GM18519 (cell line): ENCODE measurements around the gene KNSTRN.

Experiments
- ATAC-seq: cut with Tn5 transposase; IDR thresholded peaks from one replicate; pipeline ENCODE4 v1.9.1; 2021; ENCODE audit warnings: mild to moderate bottlenecking, moderate library complexity; ENCODE audit not compliant: unreplicated experiment, low FRiP score

The KNSTRN gene

DNA sequence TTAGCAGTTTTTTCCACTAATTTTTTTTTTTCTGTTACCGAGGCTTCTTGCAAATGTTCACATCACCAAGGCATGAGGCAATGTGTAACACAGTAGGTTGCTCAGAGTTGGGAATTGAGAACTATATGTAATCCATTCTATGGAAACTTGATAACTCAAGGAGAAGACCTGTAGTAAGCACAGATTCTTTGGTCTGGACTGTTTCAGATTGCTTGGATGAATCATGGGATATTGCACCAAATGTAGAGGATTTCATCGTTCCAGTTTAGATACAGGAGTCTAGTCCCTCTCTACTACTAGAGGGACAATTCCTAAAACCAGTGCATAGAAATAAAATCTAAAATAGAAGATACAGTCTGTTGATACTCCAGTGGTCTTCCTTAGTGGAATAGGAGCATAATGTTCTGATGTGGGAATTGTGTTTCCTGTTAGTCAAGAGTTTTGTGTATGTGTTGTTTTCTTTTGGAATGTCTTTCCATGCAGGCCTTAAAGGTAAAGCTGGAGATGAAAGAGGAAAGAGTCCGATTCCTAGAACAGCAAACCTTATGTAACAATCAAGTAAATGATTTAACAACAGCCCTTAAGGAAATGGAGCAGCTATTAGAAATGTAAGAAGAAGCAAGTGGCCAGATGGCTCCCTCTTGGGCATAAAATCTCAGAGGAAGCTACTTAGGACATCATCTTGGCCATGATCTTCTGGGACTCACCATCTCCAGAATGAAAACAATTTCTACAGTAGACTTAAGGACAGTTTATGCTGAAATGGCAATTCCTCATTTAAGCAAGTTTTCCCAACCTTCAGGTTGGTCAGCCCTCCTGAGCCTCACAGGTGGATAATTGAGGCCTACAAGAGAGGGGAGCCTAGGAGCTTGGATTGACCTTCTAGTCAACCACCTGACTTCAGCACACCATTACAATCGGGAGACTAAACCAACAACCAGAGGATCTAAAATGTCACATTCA lies 10.7 kb downstream of the KNSTRN start:
- no peak for ATAC-seq

DNA sequence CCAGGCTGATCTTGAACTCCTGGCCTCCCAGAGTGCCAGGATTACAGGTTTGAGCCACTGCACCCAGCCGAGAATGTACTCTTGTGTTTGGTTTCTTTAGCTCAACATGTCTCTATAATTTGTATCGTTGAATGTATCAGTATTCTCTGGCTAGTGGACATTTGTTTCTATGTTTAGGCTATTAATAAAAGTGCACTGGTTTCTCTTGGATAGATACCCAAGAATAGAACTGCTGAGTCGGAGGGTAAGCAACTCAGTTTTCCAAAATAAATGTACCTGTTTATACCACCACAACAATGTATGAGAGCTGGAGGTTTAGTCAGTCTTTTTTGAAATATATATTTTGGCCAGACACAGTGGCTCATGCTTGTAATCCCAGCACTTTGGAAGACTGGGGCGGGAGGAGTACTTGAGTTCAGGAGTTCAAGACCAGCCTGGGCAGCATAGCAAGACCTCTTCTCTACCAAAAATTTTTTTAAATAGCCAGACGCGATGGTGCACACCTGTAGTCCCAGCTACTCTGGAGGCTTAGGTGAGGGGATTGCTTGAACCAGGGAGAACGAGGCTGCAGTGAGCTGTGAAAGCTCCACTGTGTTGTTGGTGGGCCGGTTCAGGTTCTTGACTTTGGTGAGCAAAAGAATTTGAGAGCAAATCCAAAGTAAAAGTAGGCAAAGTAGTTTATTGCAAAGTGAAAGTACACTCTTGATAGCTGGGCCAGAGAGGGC lies 15.3 kb downstream of the KNSTRN start:
- ATAC-seq, result no peak

DNA sequence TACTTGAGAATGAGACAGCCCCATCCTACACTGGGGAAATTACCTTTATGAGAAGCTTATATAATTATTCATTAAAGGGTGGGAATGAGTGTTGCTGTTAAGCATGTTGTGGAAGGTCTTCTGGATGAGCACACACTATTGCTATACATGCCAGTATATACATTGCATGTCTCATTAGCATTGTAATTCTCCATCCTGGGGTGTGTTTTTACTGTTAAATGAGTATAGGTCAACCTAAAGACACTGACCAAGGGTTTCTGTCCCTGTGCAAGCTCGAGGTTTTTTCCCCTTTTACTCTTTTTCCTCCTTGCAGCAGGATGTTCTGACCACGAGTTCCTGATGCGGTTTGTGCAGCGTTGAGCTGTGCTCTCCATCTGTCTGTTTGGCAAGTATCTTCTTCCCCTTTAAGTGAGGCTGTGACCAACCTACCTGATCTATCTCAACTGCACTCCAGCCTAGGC lies 15.9 kb downstream of the KNSTRN start:
- no peak for ATAC-seq

DNA sequence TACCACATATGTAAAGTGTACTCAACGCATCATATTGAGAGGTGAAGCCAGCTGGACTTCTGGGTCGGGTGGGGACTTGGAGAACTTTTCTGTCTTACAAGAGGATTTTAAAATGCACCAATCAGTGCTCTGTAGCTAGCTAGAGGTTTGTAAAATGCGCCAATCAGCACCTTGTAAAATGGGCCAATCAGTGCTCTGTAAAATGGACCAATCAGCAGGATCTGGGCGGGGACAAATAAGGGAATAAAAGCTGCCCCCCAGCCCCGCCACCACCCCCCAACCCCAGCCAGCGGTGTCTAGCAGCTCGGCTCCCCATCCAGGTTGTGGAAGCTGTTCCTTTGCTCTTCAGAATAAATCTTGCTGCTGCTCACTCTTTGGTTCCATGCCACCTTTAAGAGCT lies 16.8 kb downstream of the KNSTRN start:
- no peak for ATAC-seq

DNA sequence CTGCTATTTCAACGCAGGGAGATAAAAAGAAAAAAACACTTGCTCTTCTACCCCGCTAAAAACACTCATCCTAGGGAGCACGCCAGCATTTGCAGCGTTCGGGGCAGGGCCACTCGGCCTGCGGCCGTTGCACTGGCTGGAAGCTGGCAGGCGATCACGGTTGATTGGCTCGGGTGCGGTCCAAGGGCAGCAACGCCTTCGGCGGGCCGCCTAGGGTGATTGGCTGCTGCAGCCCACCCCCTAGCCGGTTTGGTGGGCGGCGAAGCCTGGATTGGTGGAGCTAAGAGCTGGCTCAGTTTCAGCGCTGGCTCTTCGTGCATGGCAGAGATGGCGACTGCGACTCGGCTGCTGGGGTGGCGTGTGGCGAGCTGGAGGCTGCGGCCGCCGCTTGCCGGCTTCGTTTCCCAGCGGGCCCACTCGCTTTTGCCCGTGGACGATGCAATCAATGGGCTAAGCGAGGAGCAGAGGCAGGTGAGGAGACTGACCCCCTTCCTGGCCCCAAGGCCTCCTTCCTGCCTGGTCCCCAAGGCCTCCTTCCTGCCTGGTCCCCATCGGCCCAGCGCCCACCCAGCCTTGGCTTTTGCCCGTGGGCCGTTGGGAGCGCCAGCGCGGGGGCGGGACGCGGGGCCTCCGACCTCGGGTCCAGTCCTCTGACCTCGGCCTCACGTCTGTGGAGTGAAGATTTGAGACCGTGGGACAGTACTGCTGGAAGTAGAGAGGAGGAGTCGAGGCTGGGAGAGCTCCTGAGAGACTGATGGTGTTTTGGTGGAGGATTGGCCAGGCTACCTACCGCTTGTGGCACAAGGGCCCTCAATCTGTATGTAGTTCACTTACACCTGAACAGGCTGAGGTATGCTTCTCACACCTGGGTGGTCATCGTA lies 23.2 kb downstream of the KNSTRN start, which contains the start of gene IVD:
IVD (plus strand) TSS at position 295 of the 881 bp plus-strand sequence; CDS start at position 328, 33 bp downstream.
- peak; percentile 79 for ATAC-seq

DNA sequence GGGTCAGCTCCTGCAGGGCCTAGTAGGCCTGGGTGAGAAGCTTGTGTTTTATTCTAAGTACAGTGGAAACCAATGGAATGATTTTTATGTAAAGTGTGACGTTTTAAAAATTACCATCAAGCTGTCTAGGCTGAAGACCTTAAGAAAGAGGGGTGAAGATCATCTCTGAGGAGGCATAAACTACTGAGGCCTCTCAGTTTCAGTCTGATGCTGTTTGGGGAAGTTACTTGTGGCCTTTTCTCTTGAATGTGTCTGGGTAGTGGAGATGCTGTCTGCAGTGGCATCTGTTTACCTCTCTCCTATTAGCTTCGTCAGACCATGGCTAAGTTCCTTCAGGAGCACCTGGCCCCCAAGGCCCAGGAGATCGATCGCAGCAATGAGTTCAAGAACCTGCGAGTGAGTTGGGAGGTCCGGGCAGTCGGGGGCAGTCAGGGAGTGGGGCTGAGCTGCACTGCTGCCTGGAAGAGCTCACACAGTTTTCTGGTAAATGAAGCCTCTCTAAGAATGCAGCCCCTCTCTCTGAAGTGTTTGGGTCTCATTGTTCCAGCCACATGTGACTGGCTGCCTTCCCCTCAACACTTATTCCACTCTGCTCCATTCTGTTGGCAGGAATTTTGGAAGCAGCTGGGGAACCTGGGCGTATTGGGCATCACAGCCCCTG lies 24.9 kb downstream of the KNSTRN start:
- no peak for ATAC-seq

DNA sequence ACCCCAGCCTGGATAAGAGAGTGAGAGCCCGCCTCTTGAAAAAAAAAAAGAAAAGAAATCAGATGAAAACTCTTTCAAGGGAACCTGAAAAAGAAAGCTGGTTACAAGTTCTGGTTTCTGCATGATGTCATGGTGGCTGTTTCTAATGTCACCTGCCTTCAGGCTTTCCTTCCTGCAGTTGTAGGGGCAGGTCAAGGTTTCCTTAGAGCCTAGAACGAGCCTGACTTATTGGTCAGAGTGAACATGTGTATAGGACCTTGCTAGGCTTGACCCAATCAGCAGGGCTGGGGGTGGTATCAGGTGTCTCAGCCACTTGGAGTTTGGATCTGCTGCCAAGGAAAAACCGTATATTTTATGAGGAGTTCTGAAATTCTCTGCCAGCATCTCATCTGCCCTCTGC lies 26.8 kb downstream of the KNSTRN start:
- ATAC-seq, result no peak

DNA sequence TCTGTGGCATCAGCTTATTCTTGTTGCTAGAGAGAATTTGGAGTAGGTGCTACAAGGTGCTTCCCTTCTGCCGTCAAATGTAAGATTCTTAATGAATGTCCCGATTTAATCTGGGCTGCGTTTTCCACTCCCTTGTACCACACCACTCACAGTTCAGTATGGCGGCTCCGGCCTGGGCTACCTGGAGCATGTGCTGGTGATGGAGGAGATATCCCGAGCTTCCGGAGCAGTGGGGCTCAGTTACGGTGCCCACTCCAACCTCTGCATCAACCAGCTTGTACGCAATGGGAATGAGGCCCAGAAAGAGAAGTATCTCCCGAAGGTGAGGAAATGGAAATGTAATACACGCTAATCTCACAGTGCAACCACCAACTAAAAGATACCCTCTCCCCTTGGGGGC lies 28.0 kb downstream of the KNSTRN start:
- ATAC-seq, result no peak

DNA sequence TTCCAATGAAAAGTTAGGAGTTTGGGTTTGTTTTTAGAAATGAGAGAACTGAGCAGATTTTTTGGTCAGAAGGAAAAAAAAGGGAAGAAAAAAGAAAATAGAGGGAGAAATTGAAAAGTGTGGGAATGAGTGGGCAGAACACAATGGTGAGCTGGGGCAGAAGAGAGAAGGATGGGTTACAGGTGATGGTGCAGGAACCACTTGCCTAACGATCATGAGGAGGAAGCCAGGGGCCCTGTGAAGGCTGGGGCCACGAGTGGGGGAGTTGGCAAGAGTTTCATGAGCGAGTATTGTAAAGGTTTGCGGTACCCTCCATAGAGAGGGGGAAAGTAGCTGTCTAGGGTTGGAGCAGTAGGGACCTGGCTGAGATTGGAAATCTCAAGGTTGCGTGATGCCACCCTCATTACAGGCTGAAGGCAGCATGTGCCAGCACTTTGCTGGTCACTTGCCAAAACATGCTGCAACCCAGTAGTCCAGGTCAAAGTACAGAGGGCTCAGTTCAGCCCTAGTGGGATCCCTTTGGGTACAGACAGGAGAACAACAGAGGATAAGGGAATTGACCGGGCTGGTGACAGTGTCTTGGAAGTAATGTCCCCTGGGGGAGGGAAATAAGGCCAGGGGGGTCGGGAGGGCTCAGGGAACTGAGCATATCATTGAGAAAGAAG lies 29.7 kb downstream of the KNSTRN start:
- no peak for ATAC-seq

DNA sequence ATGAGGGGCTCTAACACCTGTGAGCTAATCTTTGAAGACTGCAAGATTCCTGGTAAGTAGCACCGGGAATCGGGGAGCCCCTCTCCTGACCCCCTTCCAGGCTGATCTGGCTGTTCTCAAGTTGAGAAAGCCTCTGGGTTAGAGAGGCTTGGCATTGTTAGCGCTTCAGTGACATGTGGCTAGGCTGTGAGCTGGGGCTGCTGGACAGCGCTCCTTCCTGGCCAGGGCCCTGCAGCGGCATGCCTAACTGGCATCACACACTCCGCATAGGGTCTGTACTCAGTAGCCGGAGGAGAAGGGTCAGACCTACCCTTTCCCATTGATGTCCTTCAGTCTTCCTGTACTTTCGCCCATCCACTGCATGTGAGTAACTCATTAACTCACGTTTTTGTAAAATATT lies 30.5 kb downstream of the KNSTRN start:
- no peak for ATAC-seq

DNA sequence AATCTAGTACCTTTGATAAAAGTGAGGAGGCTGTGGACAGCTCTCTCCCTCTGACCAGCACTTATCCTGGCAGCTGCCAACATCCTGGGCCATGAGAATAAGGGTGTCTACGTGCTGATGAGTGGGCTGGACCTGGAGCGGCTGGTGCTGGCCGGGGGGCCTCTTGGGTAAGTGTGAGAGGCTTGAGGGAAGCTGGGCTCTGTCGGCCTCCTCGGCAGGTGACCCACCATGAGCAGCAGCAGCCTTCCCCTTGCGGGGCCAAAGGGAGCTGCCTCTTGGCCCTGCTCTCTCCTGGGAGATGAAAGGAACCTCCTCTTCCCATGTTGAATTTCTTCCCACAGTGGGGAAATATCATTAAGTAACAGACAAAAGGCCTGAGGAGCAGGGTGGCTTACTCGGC lies 32.3 kb downstream of the KNSTRN start:
- ATAC-seq, result no peak

DNA sequence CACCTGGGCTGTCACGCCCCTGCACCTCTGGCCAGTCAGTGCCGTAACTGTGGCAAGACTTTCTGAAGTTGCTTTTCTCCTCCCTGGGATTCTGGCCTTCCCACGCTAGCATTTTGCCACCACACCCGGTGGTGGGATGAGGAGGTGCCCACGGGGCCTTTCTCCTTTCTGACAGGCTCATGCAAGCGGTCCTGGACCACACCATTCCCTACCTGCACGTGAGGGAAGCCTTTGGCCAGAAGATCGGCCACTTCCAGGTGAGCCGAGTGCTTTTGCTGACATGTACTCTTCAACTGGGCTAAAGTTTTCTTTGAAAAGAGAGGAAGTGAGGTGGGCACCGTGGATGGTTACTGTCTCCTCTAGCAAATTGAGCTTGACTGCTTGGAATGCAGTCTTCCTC lies 32.7 kb downstream of the KNSTRN start:
- no peak for ATAC-seq

DNA sequence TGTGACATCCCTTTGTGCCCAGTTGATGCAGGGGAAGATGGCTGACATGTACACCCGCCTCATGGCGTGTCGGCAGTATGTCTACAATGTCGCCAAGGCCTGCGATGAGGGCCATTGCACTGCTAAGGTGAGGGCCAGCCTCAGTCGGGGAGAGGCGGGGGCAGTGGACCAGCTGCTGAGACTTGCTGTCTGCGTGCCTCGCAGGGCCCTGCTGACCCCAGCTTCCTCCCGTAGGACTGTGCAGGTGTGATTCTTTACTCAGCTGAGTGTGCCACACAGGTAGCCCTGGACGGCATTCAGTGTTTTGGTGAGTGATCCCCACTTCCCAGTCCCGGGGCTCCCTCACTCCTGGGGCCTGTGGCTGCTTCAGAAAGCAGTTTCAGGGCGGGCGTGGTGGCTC lies 33.5 kb downstream of the KNSTRN start:
- ATAC-seq, result no peak

DNA sequence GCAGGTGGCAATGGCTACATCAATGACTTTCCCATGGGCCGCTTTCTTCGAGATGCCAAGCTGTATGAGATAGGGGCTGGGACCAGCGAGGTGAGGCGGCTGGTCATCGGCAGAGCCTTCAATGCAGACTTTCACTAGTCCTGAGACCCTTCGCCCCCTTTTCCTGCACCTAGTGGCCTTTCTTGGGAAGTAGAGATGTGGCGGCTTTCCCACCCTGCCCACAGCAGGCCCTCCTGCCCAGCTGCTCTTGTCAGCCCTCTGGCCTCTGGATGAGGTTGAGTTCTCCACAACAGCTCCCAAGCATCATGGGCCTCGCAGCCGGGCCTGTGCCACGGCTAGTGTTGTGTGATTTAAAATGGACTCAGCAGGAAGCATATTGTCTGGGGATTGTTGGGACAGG lies 35.6 kb downstream of the KNSTRN start:
- ATAC-seq, result no peak

DNA sequence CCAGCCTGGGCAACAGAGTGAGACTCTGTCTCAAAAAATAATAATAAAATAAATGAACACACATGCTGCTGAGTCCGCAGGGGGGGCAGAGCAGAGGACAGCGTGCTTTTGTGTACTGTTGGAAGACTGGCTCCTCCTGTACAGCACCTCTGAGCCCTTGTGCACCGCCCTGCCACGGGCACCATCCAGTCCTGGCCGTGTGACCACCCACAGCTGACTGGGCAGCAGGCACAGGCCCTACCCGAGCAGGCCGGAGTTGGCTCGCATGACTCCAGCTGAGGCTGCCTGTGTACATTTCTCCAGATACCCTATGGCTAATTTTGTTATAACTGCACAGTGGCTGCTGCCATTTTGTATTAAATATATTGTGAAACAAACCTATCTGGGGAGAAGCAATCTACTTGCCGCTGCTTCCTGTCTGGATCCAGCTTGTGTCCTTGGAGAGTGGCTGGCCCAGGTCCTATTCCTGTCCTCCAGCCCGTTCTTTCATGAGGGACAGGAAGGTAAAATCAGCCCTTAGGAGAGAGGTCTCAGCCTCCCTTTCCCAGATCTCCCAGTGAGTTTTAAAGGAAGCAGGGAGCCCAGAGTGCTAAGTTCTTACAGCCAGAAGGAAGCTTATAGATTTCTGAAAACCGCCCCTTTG lies 37.7 kb downstream of the KNSTRN start:
- no peak for ATAC-seq

DNA sequence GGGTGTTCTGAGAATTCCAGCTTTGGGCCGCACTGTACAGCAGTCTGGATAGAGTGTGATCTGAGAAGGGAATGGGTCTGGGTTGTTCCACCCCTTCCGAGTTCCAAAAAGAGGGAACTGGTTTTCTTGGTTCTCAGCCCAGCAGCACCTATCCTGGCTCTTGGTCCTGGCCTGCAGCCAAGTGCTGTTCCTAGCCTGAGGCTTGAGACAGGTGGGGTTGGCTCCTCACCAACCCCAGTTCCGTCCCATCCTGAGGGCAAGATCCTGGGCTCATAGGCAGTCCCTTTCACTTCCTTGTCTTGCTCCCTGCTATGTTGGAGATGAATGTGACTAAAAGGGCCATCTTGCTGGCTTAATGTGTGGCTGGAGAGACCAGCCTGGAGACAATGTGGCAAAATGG lies 38.3 kb downstream of the KNSTRN start:
- no peak for ATAC-seq

DNA sequence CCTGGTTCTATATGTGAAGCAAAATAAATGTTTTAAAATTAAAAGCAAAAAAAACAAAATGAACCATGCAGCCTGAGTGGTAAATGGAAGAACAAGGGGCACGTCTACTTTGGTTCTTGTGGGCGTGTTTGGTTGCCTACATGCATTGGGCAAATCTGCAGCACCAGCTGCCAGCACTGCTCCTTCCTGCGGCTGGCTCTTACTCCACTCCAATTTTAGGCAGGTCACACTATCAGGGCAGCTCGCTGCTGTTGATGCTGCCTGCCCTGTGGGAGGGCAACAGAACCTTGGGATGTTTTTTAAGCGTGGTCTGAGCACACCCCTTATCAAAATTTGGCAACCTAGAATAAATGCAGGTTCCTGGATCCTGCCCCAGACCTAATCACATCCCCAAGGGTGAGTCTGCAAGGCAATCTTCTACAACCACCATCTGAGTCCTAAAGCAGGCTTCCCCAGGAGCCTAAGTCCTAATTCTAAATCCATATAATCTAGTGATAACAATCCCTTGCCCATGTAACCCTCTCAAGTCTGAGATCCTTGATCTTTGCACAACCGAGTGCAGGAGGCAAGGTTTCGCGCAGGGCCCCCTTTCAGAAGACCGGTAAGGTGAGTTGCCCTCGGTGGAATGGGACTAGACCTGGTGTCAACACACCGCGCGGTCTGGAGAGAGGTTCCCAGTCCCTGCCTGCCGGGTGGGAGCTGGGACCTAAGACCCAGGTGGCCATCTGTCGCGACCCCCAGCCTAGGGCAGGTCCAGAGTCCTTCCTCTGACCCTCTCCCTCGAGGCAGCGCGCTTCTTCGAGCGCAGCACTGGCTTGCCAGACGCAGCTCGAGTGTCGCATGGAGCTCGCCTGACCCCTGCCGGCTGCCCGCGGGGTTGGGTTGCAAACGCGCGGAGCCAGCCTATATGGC lies 39.0 kb downstream of the KNSTRN start:
- ATAC-seq, result no peak

DNA sequence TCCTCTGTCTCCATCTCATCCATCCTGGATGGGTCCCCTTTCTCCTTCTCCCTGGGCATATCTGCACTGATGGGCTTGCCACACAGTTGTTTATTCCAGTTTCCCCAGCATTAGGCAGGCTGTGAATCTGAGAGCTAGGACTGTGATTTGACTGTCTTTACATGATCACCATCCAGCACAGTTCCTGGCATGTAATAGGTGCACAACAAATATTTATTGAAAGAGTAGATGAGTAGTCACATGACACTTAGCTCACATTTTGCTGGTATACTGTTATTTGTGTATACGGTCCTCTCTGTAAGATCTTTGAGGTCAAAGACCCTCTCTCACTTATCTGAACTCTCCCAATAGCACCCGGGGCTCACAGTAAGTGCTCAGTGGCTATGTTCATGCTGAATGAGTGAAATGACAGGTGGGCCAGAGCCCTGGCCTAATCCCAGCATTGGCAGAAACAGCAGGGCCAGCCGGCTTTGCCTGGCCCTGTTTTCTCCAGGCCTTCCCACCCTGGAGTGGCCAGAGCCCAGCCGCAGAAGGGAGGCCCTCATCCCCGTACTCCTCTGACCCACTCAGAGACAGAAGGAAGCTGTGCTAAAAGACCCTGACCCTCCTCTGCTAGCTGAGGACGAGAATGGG lies 42.1 kb downstream of the KNSTRN start:
- ATAC-seq, result no peak
